MM.1S (cell line): Measurements from ENCODE around the gene MYO1E.

Experiments used
- DNase-seq: peaks from one replicate; pipeline ENCODE4 v3.0.0-alpha.2; 2015
- H2AFZ ChIP-seq: fragments of 300-600 bp; sonication (generic); 2 replicates; pipeline ENCODE4 v1.6.0; 2016; ENCODE audit warnings: antibody characterized with exemption, low read length
- H3F3A ChIP-seq: fragments of 300-600 bp; sonication (generic); 2 replicates; pipeline ENCODE4 v1.6.1; 2016; ENCODE audit warnings: mild to moderate bottlenecking, antibody characterized with exemption, low read length, moderate library complexity, mixed read lengths; ENCODE audit not compliant: insufficient read depth
- H3K27ac ChIP-seq: fragments of 300-600 bp; sonication (generic); 2 replicates; pipeline ENCODE4 v1.5.1; 2016; ENCODE audit warnings: mild to moderate bottlenecking, low read length
- H3K27me3 ChIP-seq: fragments of 300-600 bp; sonication (generic); replicated peaks from 2 replicates; pipeline ENCODE4 v1.6.0; 2016; ENCODE audit warnings: low read length; ENCODE audit not compliant: insufficient read depth
- H3K36me3 ChIP-seq: fragments of 300-600 bp; sonication (generic); replicated peaks from 2 replicates; pipeline ENCODE4 v1.6.1; 2016; ENCODE audit warnings: mild to moderate bottlenecking, low read length, mixed read lengths; ENCODE audit not compliant: insufficient read depth
- H3K4me1 ChIP-seq: fragments of 300-600 bp; sonication (generic); 2 replicates; pipeline ENCODE4 v1.6.1; 2016; ENCODE audit warnings: low read length, mixed read lengths
- H3K4me2 ChIP-seq: fragments of 300-600 bp; sonication (generic); 2 replicates; pipeline ENCODE4 v1.6.0; 2016; ENCODE audit warnings: low read depth, low read length
- H3K4me3 ChIP-seq: fragments of 300-600 bp; sonication (generic); 2 replicates; pipeline ENCODE4 v1.5.1; 2016; ENCODE audit warnings: low read length, mixed read lengths
- H3K79me2 ChIP-seq: fragments of 300-600 bp; sonication (generic); 2 replicates; pipeline ENCODE4 v1.6.1; 2016; ENCODE audit warnings: mixed run types, low read length, mixed read lengths
- H3K9ac ChIP-seq: fragments of 300-600 bp; sonication (generic); 2 replicates; pipeline ENCODE4 v1.6.1; 2016; ENCODE audit warnings: low read length, mixed read lengths
- H3K9me2 ChIP-seq: fragments of 300-600 bp; sonication (generic); replicated peaks from 2 replicates; pipeline ENCODE4 v1.6.1; 2016; ENCODE audit warnings: mild to moderate bottlenecking, low read length, mixed read lengths; ENCODE audit not compliant: insufficient read depth
- H3K9me3 ChIP-seq: fragments of 300-600 bp; sonication (generic); replicated peaks from 2 replicates; pipeline ENCODE4 v1.6.1; 2016; ENCODE audit warnings: mild to moderate bottlenecking, low read length, mixed read lengths; ENCODE audit not compliant: insufficient read depth
- H4K20me1 ChIP-seq: fragments of 300-600 bp; sonication (generic); 2 replicates; pipeline ENCODE4 v1.6.1; 2016; ENCODE audit warnings: mild to moderate bottlenecking, low read length, moderate library complexity, mixed read lengths; ENCODE audit not compliant: insufficient read depth
- EZH2 ChIP-seq: fragments of 300-600 bp; sonication (generic); optimal IDR thresholded peaks from 2 replicates; pipeline ENCODE3; 2017; ENCODE audit warnings: low read depth, mild to moderate bottlenecking, antibody characterized with exemption, low read length, mixed read lengths
- EZH2phosphoT487 ChIP-seq: fragments of 300-600 bp; sonication (generic); IDR thresholded peaks from 2 replicates; pipeline ENCODE4 v1.6.1; 2018; ENCODE audit warnings: antibody characterized with exemption, low read length
- TF ChIP-seq, protein P1 (sequence below): fragments of 300-600 bp; sonication (generic); IDR thresholded peaks from 2 replicates; pipeline ENCODE4 v1.5.1; 2016; ENCODE audit warnings: antibody characterized with exemption, low read length, mixed read lengths

The MYO1E gene

GRCh38 chr15:59349680-59350420 is 22.8 kb downstream of the MYO1E start:
- H3K79me2 ChIP-seq = no peaks in the 10 kb centered on the region
- TF ChIP-seq EZH2 (no peak), EZH2phosphoT487 (no peak)
- TF ChIP-seq, protein P1, sequence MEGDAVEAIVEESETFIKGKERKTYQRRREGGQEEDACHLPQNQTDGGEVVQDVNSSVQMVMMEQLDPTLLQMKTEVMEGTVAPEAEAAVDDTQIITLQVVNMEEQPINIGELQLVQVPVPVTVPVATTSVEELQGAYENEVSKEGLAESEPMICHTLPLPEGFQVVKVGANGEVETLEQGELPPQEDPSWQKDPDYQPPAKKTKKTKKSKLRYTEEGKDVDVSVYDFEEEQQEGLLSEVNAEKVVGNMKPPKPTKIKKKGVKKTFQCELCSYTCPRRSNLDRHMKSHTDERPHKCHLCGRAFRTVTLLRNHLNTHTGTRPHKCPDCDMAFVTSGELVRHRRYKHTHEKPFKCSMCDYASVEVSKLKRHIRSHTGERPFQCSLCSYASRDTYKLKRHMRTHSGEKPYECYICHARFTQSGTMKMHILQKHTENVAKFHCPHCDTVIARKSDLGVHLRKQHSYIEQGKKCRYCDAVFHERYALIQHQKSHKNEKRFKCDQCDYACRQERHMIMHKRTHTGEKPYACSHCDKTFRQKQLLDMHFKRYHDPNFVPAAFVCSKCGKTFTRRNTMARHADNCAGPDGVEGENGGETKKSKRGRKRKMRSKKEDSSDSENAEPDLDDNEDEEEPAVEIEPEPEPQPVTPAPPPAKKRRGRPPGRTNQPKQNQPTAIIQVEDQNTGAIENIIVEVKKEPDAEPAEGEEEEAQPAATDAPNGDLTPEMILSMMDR = no peak
- H2AFZ ChIP-seq = no peak overlapping the region
- H3F3A ChIP-seq = no peaks in the 10 kb centered on the region
- no peak overlapping the region for H3K27ac ChIP-seq
- no peaks in the 10 kb centered on the region for H3K27me3 ChIP-seq
- DNase-seq = no peak
- no peaks in the 10 kb centered on the region for H3K36me3 ChIP-seq
- H3K9ac ChIP-seq = no peak overlapping the region
- no peak overlapping the region for H3K4me3 ChIP-seq
- no peaks in the 10 kb centered on the region for H3K9me2 ChIP-seq
- H3K9me3 ChIP-seq = no peaks in the 10 kb centered on the region
- H3K4me1 ChIP-seq = no peaks in the 10 kb centered on the region
- H3K4me2 ChIP-seq = no peak overlapping the region
- no peaks in the 10 kb centered on the region for H4K20me1 ChIP-seq

DNA sequence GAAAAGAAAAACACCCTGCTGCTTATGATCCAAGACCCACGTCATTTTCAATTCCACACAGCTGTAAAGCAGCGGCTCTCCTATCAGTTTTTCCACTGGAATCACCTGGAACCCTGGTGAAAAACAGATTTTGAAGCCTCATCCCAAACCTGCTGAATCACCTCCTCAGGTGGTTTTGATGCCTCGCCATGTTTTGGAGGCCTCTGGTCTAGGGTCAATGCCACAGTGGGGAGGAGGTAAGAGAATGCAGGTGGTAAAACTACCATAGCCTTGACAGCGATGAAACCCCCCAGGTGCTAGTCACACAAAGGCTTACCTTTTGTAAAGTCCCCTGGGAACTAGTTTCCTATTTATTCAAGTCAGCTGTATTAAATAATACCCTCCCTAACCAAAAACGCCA is 24.8 kb downstream of the MYO1E start:
- TF ChIP-seq, protein P1 = no peak
- TF ChIP-seq EZH2 (no peak), EZH2phosphoT487 (no peak)
- H3K79me2 ChIP-seq = no peaks in the 10 kb centered on the region
- no peaks in the 10 kb centered on the region for H4K20me1 ChIP-seq
- H3K27me3 ChIP-seq = no peaks in the 10 kb centered on the region
- no peaks in the 10 kb centered on the region for H3K36me3 ChIP-seq
- H3K27ac ChIP-seq = no peak overlapping the region
- H3K4me1 ChIP-seq = no peaks in the 10 kb centered on the region
- no peak overlapping the region for H3K9ac ChIP-seq
- H3K4me3 ChIP-seq = no peak overlapping the region
- DNase-seq = no peak
- no peak overlapping the region for H2AFZ ChIP-seq
- no peak overlapping the region for H3K4me2 ChIP-seq
- no peaks in the 10 kb centered on the region for H3F3A ChIP-seq
- H3K9me2 ChIP-seq = no peaks in the 10 kb centered on the region
- H3K9me3 ChIP-seq = no peaks in the 10 kb centered on the region

GRCh38 chr15:59346951-59347350 is 25.7 kb downstream of the MYO1E start:
- no peaks in the 10 kb centered on the region for H3K27me3 ChIP-seq
- no peak overlapping the region for H3K9ac ChIP-seq
- no peaks in the 10 kb centered on the region for H4K20me1 ChIP-seq
- no peaks in the 10 kb centered on the region for H3K4me1 ChIP-seq
- H3K4me2 ChIP-seq = no peak overlapping the region
- no peaks in the 10 kb centered on the region for H3K9me3 ChIP-seq
- H3K36me3 ChIP-seq = no peaks in the 10 kb centered on the region
- DNase-seq = no peak
- no peaks in the 10 kb centered on the region for H3K9me2 ChIP-seq
- no peak overlapping the region for H3K27ac ChIP-seq
- no peak overlapping the region for H2AFZ ChIP-seq
- no peaks in the 10 kb centered on the region for H3F3A ChIP-seq
- H3K4me3 ChIP-seq = no peak overlapping the region
- no peak for TF ChIP-seq EZH2
- no peak for TF ChIP-seq EZH2phosphoT487
- TF ChIP-seq, protein P1 = no peak
- H3K79me2 ChIP-seq = no peaks in the 10 kb centered on the region
